ENCODE results near the gene WDR6. TPM values are rescaled to one million over a fixed set of nuclear protein-coding genes. Genes with fewer than 3 reads are reported as not detected.

WDR6 gene
- total and polyA plus RNA-seq, 9 of the 15 experiments (the other 6 are each of a cell fraction or from before 2014, with no cell fraction given), result 8.9 to 90.6 (median 44.7) TPM

DNA sequence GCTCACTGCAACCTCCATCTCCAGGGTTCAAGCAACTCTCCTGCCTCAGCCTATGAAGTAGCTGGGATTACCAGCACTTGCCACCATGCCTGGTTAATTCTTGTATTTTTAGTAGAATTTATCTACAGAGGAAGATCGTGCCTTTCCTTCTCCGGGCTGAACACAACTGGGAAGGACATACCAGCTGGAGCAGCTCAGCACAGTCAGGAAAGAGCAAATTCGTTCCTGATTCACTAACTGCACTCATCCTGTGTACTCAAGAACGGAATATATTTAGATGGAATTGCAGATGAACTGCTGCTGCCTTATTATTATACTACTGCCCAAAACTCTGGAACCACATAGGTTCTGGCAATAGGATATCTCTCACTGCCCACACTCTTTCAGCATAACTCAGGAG, 44.3 kb upstream of the WDR6 start:
- H3K4me3 ChIP-seq, result no peak overlapping the region
- no peaks in the 10 kb centered on the region for H3K9me1 ChIP-seq (ENCODE audit: control insufficient read depth, insufficient read depth, low read length)
- peaks cover 5% of the 10 kb centered on the region; the same call in 1 of the 2 replicates for H4K20me1 ChIP-seq (replicated peaks; ENCODE audit: control insufficient read depth, insufficient read depth, low read length)
- peaks cover 68% of the 10 kb centered on the region for H3K36me3 ChIP-seq (ENCODE audit: control insufficient read depth, insufficient read depth, low read length)
- H3K79me2 ChIP-seq (ENCODE audit: control insufficient read depth, insufficient read depth, low read length), result peaks cover 7% of the 10 kb centered on the region; the same call in 2 of the 3 replicates
- FAIRE-seq (no peak), ATAC-seq (no peak), DNase-seq (ENCODE audit: extremely low read depth in 1 of 4, low spot score in 3 of 4) (no peak)
- BruUV-seq (replicated peaks), result no TSS peak
- no peak overlapping the region for H3K9ac ChIP-seq (ENCODE audit: insufficient read depth in 1 of 2, low read depth in 2 of 2, low read length in 2 of 2)
- TF ChIP-seq HNRNPLL (IDR thresholded peaks at IDR 0.05; ENCODE audit: low read depth, low read length, poor library complexity, severe bottlenecking), result no peak
- no peak for TF ChIP-seq HINFP (tag; conservative IDR thresholded peaks at IDR 0.05; ENCODE audit: low read depth)
- no peak for TF ChIP-seq ARID1B (IDR thresholded peaks at IDR 0.05)
- TF ChIP-seq DPF2 (IDR thresholded peaks at IDR 0.05), result no peak
- TF ChIP-seq CHD4 (IDR thresholded peaks at IDR 0.05; ENCODE audit: insufficient read depth, insufficient replicate concordance, low read depth, low read length, poor library complexity, severe bottlenecking), result no peak
- TF ChIP-seq CCNT2 (IDR thresholded peaks at IDR 0.05; ENCODE audit: borderline replicate concordance, extremely low read depth, insufficient read length, low read depth, low read length), result no peak
- TF ChIP-seq TRIM24 (IDR thresholded peaks at IDR 0.05), result no peak
- TF ChIP-seq GATAD2B (IDR thresholded peaks at IDR 0.05; ENCODE audit: borderline replicate concordance), result no peak
- no peak for TF ChIP-seq ZNF347 (CRISPR knock-in tag; IDR thresholded peaks at IDR 0.05; ENCODE audit: low read depth)
- TF ChIP-seq, protein P1, sequence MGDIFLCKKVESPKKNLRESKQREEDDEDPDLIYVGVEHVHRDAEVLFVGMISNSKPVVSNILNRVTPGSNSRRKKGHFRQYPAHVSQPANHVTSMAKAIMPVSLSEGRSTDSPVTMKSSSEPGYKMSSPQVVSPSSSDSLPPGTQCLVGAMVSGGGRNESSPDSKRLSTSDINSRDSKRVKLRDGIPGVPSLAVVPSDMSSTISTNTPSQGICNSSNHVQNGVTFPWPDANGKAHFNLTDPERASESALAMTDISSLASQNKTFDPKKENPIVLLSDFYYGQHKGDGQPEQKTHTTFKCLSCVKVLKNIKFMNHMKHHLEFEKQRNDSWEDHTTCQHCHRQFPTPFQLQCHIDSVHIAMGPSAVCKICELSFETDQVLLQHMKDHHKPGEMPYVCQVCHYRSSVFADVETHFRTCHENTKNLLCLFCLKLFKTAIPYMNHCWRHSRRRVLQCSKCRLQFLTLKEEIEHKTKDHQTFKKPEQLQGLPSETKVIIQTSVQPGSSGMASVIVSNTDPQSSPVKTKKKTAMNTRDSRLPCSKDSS (IDR thresholded peaks at IDR 0.05; ENCODE audit: low read depth, partially characterized antibody), result no peak
- no peak for TF ChIP-seq HDAC2 (IDR thresholded peaks at IDR 0.05)
- TF ChIP-seq ZNF217 (CRISPR knock-in tag; IDR thresholded peaks at IDR 0.05), result no peak
- TF ChIP-seq SNAPC5 (CRISPR knock-in tag; IDR thresholded peaks at IDR 0.05), result no peak
- no peak for TF ChIP-seq ZFP30 (CRISPR knock-in tag; IDR thresholded peaks at IDR 0.05; ENCODE audit: borderline replicate concordance)
- no peak for TF ChIP-seq ZNF431 (CRISPR knock-in tag; IDR thresholded peaks at IDR 0.05)
- no peak for TF ChIP-seq SMARCE1 (IDR thresholded peaks at IDR 0.05)
- no peak for TF ChIP-seq TCFL5 (CRISPR knock-in tag; conservative IDR thresholded peaks at IDR 0.05)
- TF ChIP-seq MCM5 (IDR thresholded peaks at IDR 0.05; ENCODE audit: low read depth), result no peak
- no peak for TF ChIP-seq RBM25 (IDR thresholded peaks at IDR 0.05; ENCODE audit: low read depth, low read length, severe bottlenecking)
- no peaks in the 10 kb centered on the region for H3K4me1 ChIP-seq (replicated peaks in 1 of 2; ENCODE audit: control insufficient read depth in 2 of 2, insufficient read depth in 2 of 2, low read length in 2 of 2)
- no peak overlapping the region for H3K4me2 ChIP-seq (ENCODE audit: insufficient read depth, low read length)
- no peaks in the 10 kb centered on the region for H3K9me3 ChIP-seq (replicated peaks; ENCODE audit: control insufficient read depth, insufficient read depth, low read depth, low read length)
- in situ Hi-C loops (cut with MboI) (no loop called here), intact Hi-C loops (cut with micrococcal nuclease) (no loop called here)
- no peaks in the 10 kb centered on the region for H3K27me3 ChIP-seq (ENCODE audit: control insufficient read depth in 2 of 2, insufficient read depth in 2 of 2, low read length in 2 of 2)
- no peak overlapping the region for H3K27ac ChIP-seq (ENCODE audit: extremely low read depth, low read depth, low read length)
- CTCF ChIA-PET (ENCODE audit: low intra/inter-chr PET ratio), result no interaction called here
- POLR2A ChIA-PET, result no interaction called here
- H2AFZ ChIP-seq (ENCODE audit: low read depth, low read length), result no peak overlapping the region
- 86% methylated on average over 4 of the region's 4 CpGs for WGBS (ENCODE audit: insufficient coverage, low coverage, missing lambda C conversion rate)
